Liver (tissue), 3 donors: ENCODE data around the gene EME1.

Experiments
- CTCF ChIP-seq: fragments of 150-350 bp; IDR thresholded peaks from 2 replicates; pipeline ENCODE4 v1.5.1; 2017; ENCODE audit warnings: improper control_type of control experiment, low read depth, low read length; ENCODE audit not compliant: missing input control
- EGR1 ChIP-seq, 2 donors: IDR thresholded peaks; 2 replicates each; pipeline ENCODE4 v1.6.1; 2016 to 2018; ENCODE audit warnings: antibody characterized with exemption in 2 of 2, low read depth in 2 of 2
- HNF4A ChIP-seq, 2 donors: conservative IDR thresholded peaks; 2 replicates each; pipeline ENCODE4 v1.6.1; 2016; ENCODE audit warnings: antibody characterized with exemption in 2 of 2, mild to moderate bottlenecking in 2 of 2
- JUND ChIP-seq, 2 donors: IDR thresholded peaks; 2 replicates each; pipeline ENCODE4 v1.6.1; 2016; ENCODE audit warnings: antibody characterized with exemption in 2 of 2
- NR2F2 ChIP-seq: IDR thresholded peaks from 2 replicates; pipeline ENCODE4 v1.6.1; 2016; ENCODE audit warnings: antibody characterized with exemption
- RAD21 ChIP-seq, 2 donors: IDR thresholded peaks; 2 replicates each; pipeline ENCODE4 v1.6.1; 2016; ENCODE audit warnings: antibody characterized with exemption in 2 of 2, mild to moderate bottlenecking in 2 of 2
- REST ChIP-seq: IDR thresholded peaks from 2 replicates; pipeline ENCODE4 v1.6.1; 2016; ENCODE audit warnings: antibody characterized with exemption, mild to moderate bottlenecking
- SP1 ChIP-seq: IDR thresholded peaks from 2 replicates; pipeline ENCODE4 v1.6.1; 2018; ENCODE audit warnings: antibody characterized with exemption, mild to moderate bottlenecking
- ZBTB33 ChIP-seq: IDR thresholded peaks from 2 replicates; pipeline ENCODE4 v1.6.1; 2016; ENCODE audit warnings: antibody characterized with exemption
- TF ChIP-seq, protein P1 (sequence below): IDR thresholded peaks from 2 replicates; pipeline ENCODE4 v1.6.1; 2016; ENCODE audit warnings: antibody characterized with exemption
- donor health status: healthy.
- donor health status: healthy.

DNA sequence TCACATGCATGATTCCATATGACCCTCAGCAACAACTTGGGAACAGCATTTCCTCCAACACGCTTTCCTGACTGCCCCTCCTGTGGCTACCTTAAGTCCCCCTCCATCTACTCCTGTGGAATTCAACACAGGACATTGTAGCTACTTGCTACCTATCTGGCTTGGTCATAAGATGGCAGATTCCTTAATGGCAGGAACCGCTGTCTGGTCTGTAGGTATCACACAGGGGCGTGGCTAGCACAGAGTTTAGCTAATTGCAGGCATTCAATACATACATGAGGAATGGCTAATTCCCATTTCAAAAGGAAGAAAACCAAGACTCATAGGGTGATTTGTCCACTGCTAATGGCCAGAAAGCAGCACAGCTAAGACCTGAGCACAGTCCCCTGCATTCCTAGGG, 15.7 kb downstream of the EME1 start:
- TF ChIP-seq CTCF, result no peak
- TF ChIP-seq ZBTB33, result no peak
- TF ChIP-seq SP1, result no peak
- TF ChIP-seq REST, result no peak
- TF ChIP-seq RAD21 (IDR thresholded peaks at IDR 0.05), result no peak
- TF ChIP-seq JUND (IDR thresholded peaks at IDR 0.05), result no peak
- no peak for TF ChIP-seq EGR1 (IDR thresholded peaks at IDR 0.05; ENCODE audit: low read depth in 2 of 2)
- TF ChIP-seq NR2F2, result no peak
- TF ChIP-seq, protein P1, sequence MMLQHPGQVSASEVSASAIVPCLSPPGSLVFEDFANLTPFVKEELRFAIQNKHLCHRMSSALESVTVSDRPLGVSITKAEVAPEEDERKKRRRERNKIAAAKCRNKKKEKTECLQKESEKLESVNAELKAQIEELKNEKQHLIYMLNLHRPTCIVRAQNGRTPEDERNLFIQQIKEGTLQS, result no peak
- no peak for TF ChIP-seq HNF4A (conservative IDR thresholded peaks at IDR 0.05)
